ENCODE measurements around the gene SLC8A1. TPM values are rescaled to one million over a fixed set of nuclear protein-coding genes. Genes with fewer than 3 reads are reported as not detected.

The SLC8A1 gene
- total and polyA plus RNA-seq, 2 donors from 2014 or later, result 12.9 to 33.9 TPM

GRCh38 chr2:40213619-40214018, 238.3 kb downstream of the SLC8A1 start:
- Histone ChIP-seq H3K27me3 (ENCODE audit: control insufficient read depth, insufficient read depth, low read length) (no peaks in the 10 kb centered on the region), H3K4me3 (ENCODE audit: low read length in 3 of 3) (no peak overlapping the region), H3K9me3 (ENCODE audit: control insufficient read depth in 2 of 3, insufficient read depth in 1 of 3, low read length in 3 of 3) (peaks cover 0 to 3% (median 0%) of the 10 kb centered on the region in 3 donors), H3K4me1 (ENCODE audit: control insufficient read depth in 2 of 3, insufficient read depth in 2 of 3, low read depth in 1 of 3, low read length in 3 of 3) (peaks cover 0 to 10% (median 1%) of the 10 kb centered on the region in 3 donors), H3K36me3 (ENCODE audit: control insufficient read depth in 2 of 3, insufficient read depth in 3 of 3, low read length in 3 of 3) (no peaks in the 10 kb centered on the region), H3K27ac (ENCODE audit: low read depth in 2 of 2, low read length in 2 of 2) (no peak overlapping the region), H3K9ac (ENCODE audit: low read length in 3 of 3) (no peak overlapping the region)
- intact Hi-C loops (cut with DNase I), result no loop called here
- DNase-seq, result no peak
- FAIRE-seq, result no peak
- no peak for TF ChIP-seq CTCF (IDR thresholded peaks at IDR 0.05; ENCODE audit: borderline replicate concordance, extremely low read depth, insufficient read depth)

- H3K9me3 ChIP-seq (ENCODE audit: control insufficient read depth in 2 of 3, insufficient read depth in 1 of 3, low read length in 3 of 3), result peaks cover 0 to 3% (median 0%) of the 10 kb centered on the region in 3 donors
- no peak overlapping the region for H3K4me3 ChIP-seq (ENCODE audit: low read length in 3 of 3)
- DNase-seq (no peak), FAIRE-seq (no peak)
- peak; percentile 44 for TF ChIP-seq CTCF (IDR thresholded peaks at IDR 0.05; ENCODE audit: borderline replicate concordance, extremely low read depth, insufficient read depth)
- H3K4me1 ChIP-seq (ENCODE audit: control insufficient read depth in 2 of 3, insufficient read depth in 2 of 3, low read depth in 1 of 3, low read length in 3 of 3), result peaks cover 0 to 8% (median 0%) of the 10 kb centered on the region in 3 donors
- H3K36me3 ChIP-seq (ENCODE audit: control insufficient read depth in 2 of 3, insufficient read depth in 3 of 3, low read length in 3 of 3), result no peaks in the 10 kb centered on the region
- intact Hi-C loops (cut with DNase I), result no loop called here
- no peak overlapping the region for H3K9ac ChIP-seq (ENCODE audit: low read length in 3 of 3)
- no peak overlapping the region for H3K27ac ChIP-seq (ENCODE audit: low read depth in 2 of 2, low read length in 2 of 2)
- no peaks in the 10 kb centered on the region for H3K27me3 ChIP-seq (ENCODE audit: control insufficient read depth, insufficient read depth, low read length)
These were observed 238.8 kb downstream of the SLC8A1 start for GRCh38 chr2:40213071-40213470.

- no peak for TF ChIP-seq CTCF (IDR thresholded peaks at IDR 0.05; ENCODE audit: borderline replicate concordance, extremely low read depth, insufficient read depth)
- H3K4me1 ChIP-seq (ENCODE audit: control insufficient read depth in 2 of 3, insufficient read depth in 2 of 3, low read depth in 1 of 3, low read length in 3 of 3), result peaks cover 0 to 8% (median 0%) of the 10 kb centered on the region in 3 donors
- H3K9ac ChIP-seq (ENCODE audit: low read length in 3 of 3), result no peak overlapping the region
- no peaks in the 10 kb centered on the region for H3K36me3 ChIP-seq (ENCODE audit: control insufficient read depth in 2 of 3, insufficient read depth in 3 of 3, low read length in 3 of 3)
- H3K27ac ChIP-seq (ENCODE audit: low read depth in 2 of 2, low read length in 2 of 2), result no peak overlapping the region
- H3K27me3 ChIP-seq (ENCODE audit: control insufficient read depth, insufficient read depth, low read length), result no peaks in the 10 kb centered on the region
- intact Hi-C loops (cut with DNase I), result no loop called here
- H3K4me3 ChIP-seq (ENCODE audit: low read length in 3 of 3), result no peak overlapping the region
- FAIRE-seq (no peak), DNase-seq (no peak)
- no peaks in the 10 kb centered on the region for H3K9me3 ChIP-seq (ENCODE audit: control insufficient read depth in 2 of 3, insufficient read depth in 1 of 3, low read length in 3 of 3)
These were observed 240.9 kb downstream of the SLC8A1 start for GRCh38 chr2:40210968-40211353.

- FAIRE-seq, result no peak
- no peak overlapping the region for H3K27ac ChIP-seq (ENCODE audit: low read depth in 2 of 2, low read length in 2 of 2)
- H3K27me3 ChIP-seq (ENCODE audit: control insufficient read depth, insufficient read depth, low read length), result no peaks in the 10 kb centered on the region
- no peak for TF ChIP-seq CTCF (IDR thresholded peaks at IDR 0.05; ENCODE audit: borderline replicate concordance, extremely low read depth, insufficient read depth)
- no peaks in the 10 kb centered on the region for H3K36me3 ChIP-seq (ENCODE audit: control insufficient read depth in 2 of 3, insufficient read depth in 3 of 3, low read length in 3 of 3)
- H3K4me3 ChIP-seq (ENCODE audit: low read length in 3 of 3), result no peak overlapping the region
- DNase-seq, result no peak
- H3K9me3 ChIP-seq (ENCODE audit: control insufficient read depth in 2 of 3, insufficient read depth in 1 of 3, low read length in 3 of 3), result no peaks in the 10 kb centered on the region
- peaks cover 0 to 8% (median 0%) of the 10 kb centered on the region in 3 donors for H3K4me1 ChIP-seq (ENCODE audit: control insufficient read depth in 2 of 3, insufficient read depth in 2 of 3, low read depth in 1 of 3, low read length in 3 of 3)
- H3K9ac ChIP-seq (ENCODE audit: low read length in 3 of 3), result no peak overlapping the region
- intact Hi-C loops (cut with DNase I), result no loop called here
These were observed 241.4 kb downstream of the SLC8A1 start for GRCh38 chr2:40210344-40210967.

Data from kidney (tissue), 14 donors.